ENCODE data around the gene BTBD18. TPM values are rescaled to one million over a fixed set of nuclear protein-coding genes. Genes with fewer than 3 reads are reported as not detected.

The BTBD18 gene
- total RNA-seq, 1 experiment from 2014 or later: not detected

Small RNA genes lying within 50 kb of the gene (small RNA-seq; reads per million reads assigned to genes)
- gene AP001931.1 (not detected), gene TMX2-CTNND1 (not detected)

Other genes with a start within 250 kb of the BTBD18 start
- 13.6 and 14.5 TPM in 2 replicates for gene SLC43A1, start 236.1 kb downstream of the BTBD18 start, total RNA-seq (2014; rRNA removed; shearing (Covaris generic))
- 115 and 191 TPM in 2 replicates for gene TIMM10, start 221.1 kb downstream of the BTBD18 start, total RNA-seq (2014; rRNA removed; shearing (Covaris generic))
- gene SMTNL1, start 214.2 kb downstream of the BTBD18 start, total RNA-seq (2014; rRNA removed; shearing (Covaris generic)): not detected in 2 replicates
- 37.3 and 51.2 TPM in 2 replicates for gene UBE2L6, start 184.1 kb downstream of the BTBD18 start, total RNA-seq (2014; rRNA removed; shearing (Covaris generic))
- gene SERPING1, start 154.1 kb downstream of the BTBD18 start, total RNA-seq (2014; rRNA removed; shearing (Covaris generic)): not detected in 2 replicates
- gene YPEL4, start 101.9 kb downstream of the BTBD18 start, total RNA-seq (2014; rRNA removed; shearing (Covaris generic)): 0.42 and 0.84 TPM in 2 replicates
- 41.5 and 42.9 TPM in 2 replicates for gene CLP1, start 94.1 kb downstream of the BTBD18 start, total RNA-seq (2014; rRNA removed; shearing (Covaris generic))
- gene ZDHHC5, start 83.7 kb downstream of the BTBD18 start, total RNA-seq (2014; rRNA removed; shearing (Covaris generic)): 36.9 and 59.0 TPM in 2 replicates
- gene MED19, start 39.6 kb downstream of the BTBD18 start, total RNA-seq (2014; rRNA removed; shearing (Covaris generic)): 29.3 and 32.1 TPM in 2 replicates
- gene TMX2, start 39.2 kb downstream of the BTBD18 start, total RNA-seq (2014; rRNA removed; shearing (Covaris generic)): 161 and 179 TPM in 2 replicates
- gene SELENOH, start 10.3 kb downstream of the BTBD18 start, total RNA-seq (2014; rRNA removed; shearing (Covaris generic)): 134 and 180 TPM in 2 replicates
- gene CTNND1, start 10.0 kb upstream of the BTBD18 start, total RNA-seq (2014; rRNA removed; shearing (Covaris generic)): 41.4 and 49.5 TPM in 2 replicates